Panc1 (cell line): ENCODE data around the gene TMEM154.

Experiments
- POLR2AphosphoS5 ChIP-seq: IDR thresholded peaks from 2 replicates; pipeline ENCODE4 v1.6.1; 2012; ENCODE audit warnings: mild to moderate bottlenecking, low read depth, low read length, moderate library complexity
- TF ChIP-seq, protein P1 (sequence below): fragments of 450-650 bp; IDR thresholded peaks from 2 replicates; pipeline ENCODE4 v1.5.1; 2017; ENCODE audit warnings: mild to moderate bottlenecking

DNA sequence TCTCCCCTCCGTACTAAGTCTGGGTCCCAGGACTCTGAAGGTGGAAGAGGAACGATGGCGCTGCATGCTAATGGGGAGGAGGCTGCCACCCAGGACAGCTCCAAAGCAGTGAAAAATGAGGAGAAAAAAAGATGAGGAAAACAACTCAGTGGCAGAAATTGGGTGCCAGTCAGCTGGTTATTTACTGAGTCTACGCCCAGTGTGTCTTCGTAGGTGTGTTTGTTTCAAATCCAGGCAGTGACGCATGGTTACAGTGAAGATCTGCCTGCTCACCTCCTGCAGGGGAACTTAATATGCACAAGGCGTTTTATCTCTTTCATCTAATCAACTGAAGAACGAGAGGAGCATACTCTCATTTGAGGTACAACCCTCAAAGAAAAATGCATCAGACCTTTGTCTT, 73.0 kb downstream of the TMEM154 start:
- TF ChIP-seq, protein P1, sequence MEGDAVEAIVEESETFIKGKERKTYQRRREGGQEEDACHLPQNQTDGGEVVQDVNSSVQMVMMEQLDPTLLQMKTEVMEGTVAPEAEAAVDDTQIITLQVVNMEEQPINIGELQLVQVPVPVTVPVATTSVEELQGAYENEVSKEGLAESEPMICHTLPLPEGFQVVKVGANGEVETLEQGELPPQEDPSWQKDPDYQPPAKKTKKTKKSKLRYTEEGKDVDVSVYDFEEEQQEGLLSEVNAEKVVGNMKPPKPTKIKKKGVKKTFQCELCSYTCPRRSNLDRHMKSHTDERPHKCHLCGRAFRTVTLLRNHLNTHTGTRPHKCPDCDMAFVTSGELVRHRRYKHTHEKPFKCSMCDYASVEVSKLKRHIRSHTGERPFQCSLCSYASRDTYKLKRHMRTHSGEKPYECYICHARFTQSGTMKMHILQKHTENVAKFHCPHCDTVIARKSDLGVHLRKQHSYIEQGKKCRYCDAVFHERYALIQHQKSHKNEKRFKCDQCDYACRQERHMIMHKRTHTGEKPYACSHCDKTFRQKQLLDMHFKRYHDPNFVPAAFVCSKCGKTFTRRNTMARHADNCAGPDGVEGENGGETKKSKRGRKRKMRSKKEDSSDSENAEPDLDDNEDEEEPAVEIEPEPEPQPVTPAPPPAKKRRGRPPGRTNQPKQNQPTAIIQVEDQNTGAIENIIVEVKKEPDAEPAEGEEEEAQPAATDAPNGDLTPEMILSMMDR, result no peak
- TF ChIP-seq POLR2AphosphoS5, result no peak
